HEK293 (cell line): ENCODE data around the gene FNDC10.

Experiments used
- CTCF ChIA-PET: fragments of 350-600 bp; formaldehyde crosslinking; extraction: SDS; loops from one replicate; lab custom pipeline; 2021; ENCODE audit warnings: antibody characterized with exemption; lab: Yijun Ruan, JAX
- POLR2A ChIA-PET: fragments of 300-600 bp; formaldehyde crosslinking; extraction: SDS; loops from one replicate; lab custom pipeline; 2020; ENCODE audit warnings: antibody characterized with exemption, inconsistent platforms; lab: Yijun Ruan, JAX
- H3K27ac ChIP-seq: fragments of 200-500 bp; sonication (Bioruptor generic); 2 replicates; pipeline ENCODE4 v1.5.1; 2014; ENCODE audit warnings: low read depth, low read length, control low read depth, inconsistent platforms; ENCODE audit errors: extremely low read depth
- H3K36me3 ChIP-seq, 2 experiments: fragments of 200-500 bp in 1 of 2; sonication (Bioruptor generic) in 1 of 2; 1 replicate in 1 of 2; 2 replicates in 1 of 2; pipeline ENCODE4 v1.5.1; 2014 to 2017; ENCODE audit warnings: inconsistent platforms in 2 of 2, low read length in 2 of 2; ENCODE audit not compliant: control insufficient read depth in 2 of 2, insufficient read depth in 1 of 2
- H3K4me1 ChIP-seq: fragments of 200-500 bp; sonication (Bioruptor generic); 2 replicates; pipeline ENCODE4 v1.5.1; 2014; ENCODE audit warnings: mild to moderate bottlenecking, low read length, inconsistent platforms; ENCODE audit not compliant: control insufficient read depth, insufficient read depth
- H3K4me3 ChIP-seq: 2 replicates; pipeline ENCODE4 v1.5.1; 2011; ENCODE audit warnings: low read depth, mild to moderate bottlenecking, control low read depth, low read length, moderate library complexity
- H3K9me3 ChIP-seq: fragments of 200-500 bp; sonication (Bioruptor generic); 2 replicates; pipeline ENCODE4 v1.5.1; 2014; ENCODE audit warnings: low read depth, low read length, inconsistent platforms; ENCODE audit not compliant: control insufficient read depth, insufficient read depth
- GLI2 ChIP-seq: fragments of 450-650 bp; formaldehyde crosslinking; IDR thresholded peaks from 2 replicates; pipeline ENCODE4; 2017; ENCODE audit warnings: missing biosample characterization, missing genetic modification characterization, low read depth, borderline replicate concordance
- GLI4 ChIP-seq: fragments of 450-650 bp; formaldehyde crosslinking; IDR thresholded peaks from 2 replicates; pipeline ENCODE4 v1.5.1; 2016; ENCODE audit warnings: missing biosample characterization, missing genetic modification characterization
- GLIS2 ChIP-seq: fragments of 450-650 bp; formaldehyde crosslinking; IDR thresholded peaks from 2 replicates; pipeline ENCODE4 v1.5.1; 2016; ENCODE audit warnings: missing biosample characterization, missing genetic modification characterization
- HIC1 ChIP-seq: fragments of 450-650 bp; formaldehyde crosslinking; IDR thresholded peaks from 2 replicates; pipeline ENCODE4 v1.5.1; 2016; ENCODE audit warnings: missing biosample characterization, missing genetic modification characterization
- KLF10 ChIP-seq: fragments of 450-650 bp; IDR thresholded peaks from 2 replicates; pipeline ENCODE4 v1.5.1; 2018; ENCODE audit warnings: missing biosample characterization, mild to moderate bottlenecking, missing genetic modification characterization
- PATZ1 ChIP-seq: fragments of 450-650 bp; formaldehyde crosslinking; IDR thresholded peaks from 2 replicates; pipeline ENCODE4 v1.5.1; 2016; ENCODE audit warnings: missing biosample characterization, missing genetic modification characterization
- SP2 ChIP-seq: fragments of 450-650 bp; formaldehyde crosslinking; IDR thresholded peaks from 2 replicates; pipeline ENCODE4 v1.5.1; 2016; ENCODE audit warnings: missing biosample characterization, missing genetic modification characterization
- SP3 ChIP-seq: fragments of 450-650 bp; formaldehyde crosslinking; IDR thresholded peaks from 2 replicates; pipeline ENCODE4 v1.5.1; 2016; ENCODE audit warnings: missing biosample characterization, missing genetic modification characterization
- ZBTB10 ChIP-seq: fragments of 450-650 bp; formaldehyde crosslinking; IDR thresholded peaks from 2 replicates; pipeline ENCODE4 v1.5.1; 2016; ENCODE audit warnings: missing biosample characterization, missing genetic modification characterization
- ZFHX2 ChIP-seq: fragments of 450-650 bp; formaldehyde crosslinking; conservative IDR thresholded peaks from 2 replicates; pipeline ENCODE4 v1.5.1; 2016; ENCODE audit warnings: missing biosample characterization, missing genetic modification characterization
- ZFP37 ChIP-seq: fragments of 450-650 bp; formaldehyde crosslinking; IDR thresholded peaks from 2 replicates; pipeline ENCODE4 v1.5.1; 2016; ENCODE audit warnings: missing biosample characterization, missing genetic modification characterization
- ZNF138 ChIP-seq: fragments of 450-650 bp; formaldehyde crosslinking; IDR thresholded peaks from 2 replicates; pipeline ENCODE4 v1.5.1; 2016; ENCODE audit warnings: missing biosample characterization, missing genetic modification characterization, borderline replicate concordance
- ZNF146 ChIP-seq: fragments of 450-650 bp; formaldehyde crosslinking; IDR thresholded peaks from 2 replicates; pipeline ENCODE4 v1.5.1; 2016; ENCODE audit warnings: missing biosample characterization, missing genetic modification characterization
- ZNF16 ChIP-seq: fragments of 450-650 bp; formaldehyde crosslinking; IDR thresholded peaks from 2 replicates; pipeline ENCODE4 v1.5.1; 2016; ENCODE audit warnings: low read depth, missing biosample characterization, missing genetic modification characterization
- ZNF175 ChIP-seq: fragments of 450-650 bp; formaldehyde crosslinking; IDR thresholded peaks from 2 replicates; pipeline ENCODE4 v1.5.1; 2016; ENCODE audit warnings: missing biosample characterization, missing genetic modification characterization
- ZNF214 ChIP-seq: fragments of 450-650 bp; formaldehyde crosslinking; IDR thresholded peaks from 2 replicates; pipeline ENCODE4 v1.5.1; 2017; ENCODE audit warnings: missing biosample characterization, mild to moderate bottlenecking, missing genetic modification characterization, borderline replicate concordance
- ZNF24 ChIP-seq: fragments of 450-650 bp; formaldehyde crosslinking; IDR thresholded peaks from 2 replicates; pipeline ENCODE4 v1.5.1; 2016; ENCODE audit warnings: missing biosample characterization, missing genetic modification characterization
- ZNF266 ChIP-seq: fragments of 450-650 bp; formaldehyde crosslinking; IDR thresholded peaks from 2 replicates; pipeline ENCODE4 v1.5.1; 2016; ENCODE audit warnings: missing biosample characterization, missing genetic modification characterization, low read depth
- ZNF366 ChIP-seq: fragments of 450-650 bp; formaldehyde crosslinking; conservative IDR thresholded peaks from 2 replicates; pipeline ENCODE4 v1.5.1; 2016; ENCODE audit warnings: missing biosample characterization, missing genetic modification characterization
- ZNF48 ChIP-seq: fragments of 450-650 bp; formaldehyde crosslinking; IDR thresholded peaks from 2 replicates; pipeline ENCODE4 v1.5.1; 2016; ENCODE audit warnings: missing biosample characterization, missing genetic modification characterization
- ZNF548 ChIP-seq: fragments of 450-650 bp; formaldehyde crosslinking; IDR thresholded peaks from 2 replicates; pipeline ENCODE4 v1.5.1; 2016; ENCODE audit warnings: missing biosample characterization, missing genetic modification characterization
- ZNF623 ChIP-seq: fragments of 450-650 bp; formaldehyde crosslinking; IDR thresholded peaks from 2 replicates; pipeline ENCODE4 v1.5.1; 2016; ENCODE audit warnings: missing biosample characterization, missing genetic modification characterization
- ZNF639 ChIP-seq: fragments of 450-650 bp; formaldehyde crosslinking; IDR thresholded peaks from 2 replicates; pipeline ENCODE4 v1.5.1; 2016; ENCODE audit warnings: missing biosample characterization, missing genetic modification characterization
- ZNF654 ChIP-seq: fragments of 450-650 bp; formaldehyde crosslinking; IDR thresholded peaks from 2 replicates; pipeline ENCODE4 v1.5.1; 2016; ENCODE audit warnings: low read depth, missing biosample characterization, missing genetic modification characterization
- ZNF660 ChIP-seq: fragments of 450-650 bp; IDR thresholded peaks from 2 replicates; pipeline ENCODE4 v1.5.1; 2018; ENCODE audit warnings: missing biosample characterization, mild to moderate bottlenecking, missing genetic modification characterization
- ZNF707 ChIP-seq: fragments of 450-650 bp; formaldehyde crosslinking; IDR thresholded peaks from 2 replicates; pipeline ENCODE4 v1.5.1; 2016; ENCODE audit warnings: missing biosample characterization, missing genetic modification characterization
- ZNF768 ChIP-seq: fragments of 450-650 bp; formaldehyde crosslinking; IDR thresholded peaks from 2 replicates; pipeline ENCODE4 v1.5.1; 2018; ENCODE audit warnings: missing biosample characterization, mild to moderate bottlenecking, missing genetic modification characterization
- ZNF777 ChIP-seq: fragments of 450-650 bp; formaldehyde crosslinking; IDR thresholded peaks from 2 replicates; pipeline ENCODE4 v1.5.1; 2017; ENCODE audit warnings: missing biosample characterization, missing genetic modification characterization, borderline replicate concordance
- ZNF791 ChIP-seq: fragments of 450-650 bp; formaldehyde crosslinking; IDR thresholded peaks from 2 replicates; pipeline ENCODE4 v1.5.1; 2016; ENCODE audit warnings: missing biosample characterization, missing genetic modification characterization
- ZNF843 ChIP-seq: fragments of 450-650 bp; formaldehyde crosslinking; IDR thresholded peaks from 2 replicates; pipeline ENCODE4 v1.5.1; 2016; ENCODE audit warnings: missing biosample characterization, missing genetic modification characterization
- ZSCAN30 ChIP-seq: fragments of 450-650 bp; IDR thresholded peaks from 2 replicates; pipeline ENCODE4 v1.5.1; 2018; ENCODE audit warnings: missing biosample characterization, mild to moderate bottlenecking, missing genetic modification characterization, moderate library complexity

The FNDC10 gene

GRCh38 chr1:1596493-1597274 lies 3.3 kb downstream of the FNDC10 start:
- Histone ChIP-seq H3K9me3 (no peaks in the 10 kb centered on the region), H3K4me1 (peaks cover 6% of the 10 kb centered on the region; the same call in 1 of the 2 replicates), H3K27ac (no peak overlapping the region), H3K36me3 (no peaks in the 10 kb centered on the region), H3K4me3 (no peak overlapping the region)
- POLR2A ChIA-PET = interaction anchor here (0.7 to 0.8 kb wide), 2 partner anchors 18 to 22 kb away, joined by 4 read pairs; partner anchors contain the start of gene MIB2
- CTCF ChIA-PET = interaction anchor here (0.7 to 1.6 kb wide), 2 partner anchors 14 to 21 kb away, joined by 5 to 6 read pairs; no protein-coding TSS in a partner anchor
- no peak for TF ChIP-seq ZNF623
- TF ChIP-seq ZSCAN30 (tag by site-specific recombination) = no peak
- no peak for TF ChIP-seq ZNF266
- TF ChIP-seq ZFP37 (tag by site-specific recombination) = no peak
- no peak for TF ChIP-seq ZNF175
- no peak for TF ChIP-seq ZNF707 (tag by site-specific recombination)
- no peak for TF ChIP-seq SP3
- TF ChIP-seq ZNF654 = no peak
- no peak for TF ChIP-seq ZNF138
- TF ChIP-seq KLF10 (tag by site-specific recombination) = no peak
- 0 out of 2 replicates have a peak, but pooled peaks have one; percentile 35 for TF ChIP-seq ZNF548 (tag by site-specific recombination)
- no peak for TF ChIP-seq ZNF48 (tag by site-specific recombination)
- TF ChIP-seq ZNF16 (tag by site-specific recombination) = no peak
- no peak for TF ChIP-seq GLI4 (tag by site-specific recombination)
- no peak for TF ChIP-seq ZNF768 (tag by site-specific recombination)
- TF ChIP-seq ZNF843 (tag by site-specific recombination) = no peak
- peak; percentile 97 for TF ChIP-seq ZNF366 (tag by site-specific recombination)
- no peak for TF ChIP-seq GLI2 (tag by site-specific recombination)
- no peak for TF ChIP-seq ZNF777
- TF ChIP-seq HIC1 (tag by site-specific recombination) = no peak
- no peak for TF ChIP-seq ZNF214 (tag by site-specific recombination)
- no peak for TF ChIP-seq ZNF791 (tag by site-specific recombination)
- no peak for TF ChIP-seq ZNF660 (tag by site-specific recombination)
- TF ChIP-seq ZNF24 (tag by site-specific recombination) = no peak
- TF ChIP-seq SP2 = no peak
- TF ChIP-seq ZBTB10 (tag by site-specific recombination) = 0 out of 2 replicates have a peak, but pooled peaks have one; percentile 14
- TF ChIP-seq ZNF146 (tag by site-specific recombination) = peak; percentile 1; the same call in 1 of the 2 replicates
- TF ChIP-seq ZFHX2 (tag by site-specific recombination) = 0 out of 2 replicates have a peak, but pooled peaks have one; percentile 8
- no peak for TF ChIP-seq PATZ1 (tag by site-specific recombination)
- TF ChIP-seq GLIS2 (tag by site-specific recombination) = no peak
- no peak for TF ChIP-seq ZNF639 (tag by site-specific recombination)
